ENCODE results near the gene GATA3. TPM values are rescaled to one million over a fixed set of nuclear protein-coding genes. Genes with fewer than 3 reads are reported as not detected.

Gene GATA3
- total and polyA plus RNA-seq, 9 of the 15 experiments (the other 6 are each of a cell fraction or from before 2014, with no cell fraction given), result 0.01 to 0.24 (median 0.09) TPM; not detected in 6

DNA sequence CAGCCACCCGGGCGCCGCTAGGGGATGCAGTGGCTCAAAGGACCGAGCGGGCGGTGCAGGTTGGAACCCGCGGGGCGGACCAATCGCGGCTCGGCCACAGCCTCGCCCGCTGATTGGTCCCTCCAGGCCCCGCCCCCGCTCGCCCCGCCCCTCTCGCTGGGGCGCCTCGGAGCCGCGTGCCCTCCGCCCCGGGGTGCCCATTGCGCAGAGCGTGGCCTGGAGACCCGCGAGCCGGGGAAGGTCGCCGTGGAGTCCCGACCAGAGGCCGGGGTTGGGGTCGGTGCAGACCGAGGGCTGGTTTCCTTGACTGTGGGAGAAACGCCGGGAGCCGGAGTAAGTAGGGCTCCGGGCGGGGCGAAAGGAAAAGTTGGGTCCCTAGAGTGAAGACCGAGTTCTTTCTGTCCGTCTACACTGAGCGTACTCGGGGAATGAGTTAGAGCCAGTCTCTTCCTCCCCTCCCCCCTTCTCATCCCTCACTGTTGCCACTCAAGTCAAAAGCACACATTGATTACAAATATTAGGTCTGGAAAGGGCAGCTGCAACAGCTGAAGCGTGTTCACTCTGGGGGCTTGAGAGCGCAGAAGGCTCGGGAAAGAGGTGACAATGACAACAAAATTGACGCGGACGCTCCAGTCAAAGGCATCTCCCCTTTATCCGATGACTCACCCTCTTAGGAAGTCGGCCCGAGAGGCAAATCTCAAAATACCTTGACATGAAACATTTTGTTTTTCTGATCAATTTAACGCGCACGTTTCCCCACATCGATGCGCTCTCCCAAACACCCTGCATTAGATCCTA lies 843 bp upstream of the GATA3 start (continued):
- TF ChIP-seq, protein P1, sequence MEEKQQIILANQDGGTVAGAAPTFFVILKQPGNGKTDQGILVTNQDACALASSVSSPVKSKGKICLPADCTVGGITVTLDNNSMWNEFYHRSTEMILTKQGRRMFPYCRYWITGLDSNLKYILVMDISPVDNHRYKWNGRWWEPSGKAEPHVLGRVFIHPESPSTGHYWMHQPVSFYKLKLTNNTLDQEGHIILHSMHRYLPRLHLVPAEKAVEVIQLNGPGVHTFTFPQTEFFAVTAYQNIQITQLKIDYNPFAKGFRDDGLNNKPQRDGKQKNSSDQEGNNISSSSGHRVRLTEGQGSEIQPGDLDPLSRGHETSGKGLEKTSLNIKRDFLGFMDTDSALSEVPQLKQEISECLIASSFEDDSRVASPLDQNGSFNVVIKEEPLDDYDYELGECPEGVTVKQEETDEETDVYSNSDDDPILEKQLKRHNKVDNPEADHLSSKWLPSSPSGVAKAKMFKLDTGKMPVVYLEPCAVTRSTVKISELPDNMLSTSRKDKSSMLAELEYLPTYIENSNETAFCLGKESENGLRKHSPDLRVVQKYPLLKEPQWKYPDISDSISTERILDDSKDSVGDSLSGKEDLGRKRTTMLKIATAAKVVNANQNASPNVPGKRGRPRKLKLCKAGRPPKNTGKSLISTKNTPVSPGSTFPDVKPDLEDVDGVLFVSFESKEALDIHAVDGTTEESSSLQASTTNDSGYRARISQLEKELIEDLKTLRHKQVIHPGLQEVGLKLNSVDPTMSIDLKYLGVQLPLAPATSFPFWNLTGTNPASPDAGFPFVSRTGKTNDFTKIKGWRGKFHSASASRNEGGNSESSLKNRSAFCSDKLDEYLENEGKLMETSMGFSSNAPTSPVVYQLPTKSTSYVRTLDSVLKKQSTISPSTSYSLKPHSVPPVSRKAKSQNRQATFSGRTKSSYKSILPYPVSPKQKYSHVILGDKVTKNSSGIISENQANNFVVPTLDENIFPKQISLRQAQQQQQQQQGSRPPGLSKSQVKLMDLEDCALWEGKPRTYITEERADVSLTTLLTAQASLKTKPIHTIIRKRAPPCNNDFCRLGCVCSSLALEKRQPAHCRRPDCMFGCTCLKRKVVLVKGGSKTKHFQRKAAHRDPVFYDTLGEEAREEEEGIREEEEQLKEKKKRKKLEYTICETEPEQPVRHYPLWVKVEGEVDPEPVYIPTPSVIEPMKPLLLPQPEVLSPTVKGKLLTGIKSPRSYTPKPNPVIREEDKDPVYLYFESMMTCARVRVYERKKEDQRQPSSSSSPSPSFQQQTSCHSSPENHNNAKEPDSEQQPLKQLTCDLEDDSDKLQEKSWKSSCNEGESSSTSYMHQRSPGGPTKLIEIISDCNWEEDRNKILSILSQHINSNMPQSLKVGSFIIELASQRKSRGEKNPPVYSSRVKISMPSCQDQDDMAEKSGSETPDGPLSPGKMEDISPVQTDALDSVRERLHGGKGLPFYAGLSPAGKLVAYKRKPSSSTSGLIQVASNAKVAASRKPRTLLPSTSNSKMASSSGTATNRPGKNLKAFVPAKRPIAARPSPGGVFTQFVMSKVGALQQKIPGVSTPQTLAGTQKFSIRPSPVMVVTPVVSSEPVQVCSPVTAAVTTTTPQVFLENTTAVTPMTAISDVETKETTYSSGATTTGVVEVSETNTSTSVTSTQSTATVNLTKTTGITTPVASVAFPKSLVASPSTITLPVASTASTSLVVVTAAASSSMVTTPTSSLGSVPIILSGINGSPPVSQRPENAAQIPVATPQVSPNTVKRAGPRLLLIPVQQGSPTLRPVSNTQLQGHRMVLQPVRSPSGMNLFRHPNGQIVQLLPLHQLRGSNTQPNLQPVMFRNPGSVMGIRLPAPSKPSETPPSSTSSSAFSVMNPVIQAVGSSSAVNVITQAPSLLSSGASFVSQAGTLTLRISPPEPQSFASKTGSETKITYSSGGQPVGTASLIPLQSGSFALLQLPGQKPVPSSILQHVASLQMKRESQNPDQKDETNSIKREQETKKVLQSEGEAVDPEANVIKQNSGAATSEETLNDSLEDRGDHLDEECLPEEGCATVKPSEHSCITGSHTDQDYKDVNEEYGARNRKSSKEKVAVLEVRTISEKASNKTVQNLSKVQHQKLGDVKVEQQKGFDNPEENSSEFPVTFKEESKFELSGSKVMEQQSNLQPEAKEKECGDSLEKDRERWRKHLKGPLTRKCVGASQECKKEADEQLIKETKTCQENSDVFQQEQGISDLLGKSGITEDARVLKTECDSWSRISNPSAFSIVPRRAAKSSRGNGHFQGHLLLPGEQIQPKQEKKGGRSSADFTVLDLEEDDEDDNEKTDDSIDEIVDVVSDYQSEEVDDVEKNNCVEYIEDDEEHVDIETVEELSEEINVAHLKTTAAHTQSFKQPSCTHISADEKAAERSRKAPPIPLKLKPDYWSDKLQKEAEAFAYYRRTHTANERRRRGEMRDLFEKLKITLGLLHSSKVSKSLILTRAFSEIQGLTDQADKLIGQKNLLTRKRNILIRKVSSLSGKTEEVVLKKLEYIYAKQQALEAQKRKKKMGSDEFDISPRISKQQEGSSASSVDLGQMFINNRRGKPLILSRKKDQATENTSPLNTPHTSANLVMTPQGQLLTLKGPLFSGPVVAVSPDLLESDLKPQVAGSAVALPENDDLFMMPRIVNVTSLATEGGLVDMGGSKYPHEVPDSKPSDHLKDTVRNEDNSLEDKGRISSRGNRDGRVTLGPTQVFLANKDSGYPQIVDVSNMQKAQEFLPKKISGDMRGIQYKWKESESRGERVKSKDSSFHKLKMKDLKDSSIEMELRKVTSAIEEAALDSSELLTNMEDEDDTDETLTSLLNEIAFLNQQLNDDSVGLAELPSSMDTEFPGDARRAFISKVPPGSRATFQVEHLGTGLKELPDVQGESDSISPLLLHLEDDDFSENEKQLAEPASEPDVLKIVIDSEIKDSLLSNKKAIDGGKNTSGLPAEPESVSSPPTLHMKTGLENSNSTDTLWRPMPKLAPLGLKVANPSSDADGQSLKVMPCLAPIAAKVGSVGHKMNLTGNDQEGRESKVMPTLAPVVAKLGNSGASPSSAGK (IDR thresholded peaks at IDR 0.05), result peak; percentile 63
- TF ChIP-seq MAFF (IDR thresholded peaks at IDR 0.05; ENCODE audit: low read length) (no peak), NR3C1 (CRISPR knock-in tag; IDR thresholded peaks at IDR 0.05) (no peak), GTF3C2 (IDR thresholded peaks at IDR 0.05; ENCODE audit: borderline replicate concordance, extremely low read depth, insufficient read length) (no peak)
- TF ChIP-seq, protein P2, sequence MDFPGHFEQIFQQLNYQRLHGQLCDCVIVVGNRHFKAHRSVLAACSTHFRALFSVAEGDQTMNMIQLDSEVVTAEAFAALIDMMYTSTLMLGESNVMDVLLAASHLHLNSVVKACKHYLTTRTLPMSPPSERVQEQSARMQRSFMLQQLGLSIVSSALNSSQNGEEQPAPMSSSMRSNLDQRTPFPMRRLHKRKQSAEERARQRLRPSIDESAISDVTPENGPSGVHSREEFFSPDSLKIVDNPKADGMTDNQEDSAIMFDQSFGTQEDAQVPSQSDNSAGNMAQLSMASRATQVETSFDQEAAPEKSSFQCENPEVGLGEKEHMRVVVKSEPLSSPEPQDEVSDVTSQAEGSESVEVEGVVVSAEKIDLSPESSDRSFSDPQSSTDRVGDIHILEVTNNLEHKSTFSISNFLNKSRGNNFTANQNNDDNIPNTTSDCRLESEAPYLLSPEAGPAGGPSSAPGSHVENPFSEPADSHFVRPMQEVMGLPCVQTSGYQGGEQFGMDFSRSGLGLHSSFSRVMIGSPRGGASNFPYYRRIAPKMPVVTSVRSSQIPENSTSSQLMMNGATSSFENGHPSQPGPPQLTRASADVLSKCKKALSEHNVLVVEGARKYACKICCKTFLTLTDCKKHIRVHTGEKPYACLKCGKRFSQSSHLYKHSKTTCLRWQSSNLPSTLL (IDR thresholded peaks at IDR 0.05), result no peak
